Astrocyte of the cerebellum (primary cell): ENCODE data around the gene CYP2C8.
"Not testable (repeated sequence)": the region's sequence is repeated elsewhere in the genome, so short reads cannot be mapped to it uniquely, and the experiment has no call there.

Experiments
- DNase-seq: peaks from one replicate; pipeline ENCODE4 v3.0.0-alpha.2; 2011; ENCODE audit warnings: low read depth
- H3K4me3 ChIP-seq: 2 replicates; pipeline ENCODE4 v1.5.1; 2011; ENCODE audit warnings: mild to moderate bottlenecking, low read depth, low read length, moderate library complexity
- CTCF ChIP-seq: IDR thresholded peaks from 2 replicates; pipeline ENCODE4 v1.5.1; 2012; ENCODE audit warnings: low read length, low read depth, moderate library complexity, mild to moderate bottlenecking; ENCODE audit errors: missing control alignments
- in situ Hi-C: cut with HindIII; loops from 2 replicates; pipeline ENCODE4 v1.10.0; 2017; ENCODE audit warnings: low sequenced_read_pairs

The CYP2C8 gene

DNA sequence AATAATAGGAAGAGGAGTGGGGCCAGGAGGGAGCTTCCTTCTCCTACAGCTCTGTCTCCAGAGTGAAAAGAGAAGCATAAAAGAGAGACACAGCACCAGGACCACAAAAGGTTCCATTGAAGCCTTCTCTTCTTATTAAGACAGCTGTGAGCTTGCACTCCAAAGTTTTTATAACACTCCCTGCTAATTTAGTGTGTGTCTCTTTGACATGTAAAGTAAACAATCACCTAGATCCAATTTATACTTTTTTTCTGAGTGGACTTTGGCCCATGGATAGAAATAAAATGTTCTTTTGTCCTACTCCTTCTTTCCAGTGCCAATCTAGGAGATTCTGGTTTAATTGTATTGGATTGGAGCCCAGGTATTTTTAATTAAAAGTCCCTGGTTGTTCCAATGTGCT is at the start of gene CYP2C8:
Gene CYP2C8, minus strand, starts transcription at position 212 of the 400 bp plus-strand sequence. Its CDS starts 95 bp downstream, at position 117.
- DNase-seq: no peak
- in situ Hi-C loops: no loop called here
- no peak for TF ChIP-seq CTCF
- no peak within 1 kb of the TSS for H3K4me3 ChIP-seq

DNA sequence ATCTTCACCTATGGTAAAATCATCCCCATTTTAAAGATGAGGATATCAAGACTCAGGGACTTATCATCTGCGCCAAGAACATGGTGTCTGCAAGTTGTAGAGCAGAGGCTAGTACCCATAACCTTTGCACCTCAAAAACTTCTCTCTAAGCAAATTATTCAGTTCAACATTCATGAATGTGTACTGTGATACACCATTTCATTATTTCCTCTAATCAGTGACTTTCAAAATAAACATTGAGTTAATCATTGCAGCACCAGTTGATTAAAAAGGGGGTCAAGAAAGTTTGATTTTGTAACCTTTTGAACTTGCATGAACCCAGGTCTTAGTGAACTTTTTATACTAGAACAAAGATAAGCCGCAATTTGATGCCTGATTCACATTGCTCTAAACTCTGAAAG is 47.6 kb upstream of the CYP2C8 start:
- no peak for DNase-seq
- in situ Hi-C loops: no loop called here
- TF ChIP-seq CTCF: no peak
- H3K4me3 ChIP-seq: no peak overlapping the region

DNA sequence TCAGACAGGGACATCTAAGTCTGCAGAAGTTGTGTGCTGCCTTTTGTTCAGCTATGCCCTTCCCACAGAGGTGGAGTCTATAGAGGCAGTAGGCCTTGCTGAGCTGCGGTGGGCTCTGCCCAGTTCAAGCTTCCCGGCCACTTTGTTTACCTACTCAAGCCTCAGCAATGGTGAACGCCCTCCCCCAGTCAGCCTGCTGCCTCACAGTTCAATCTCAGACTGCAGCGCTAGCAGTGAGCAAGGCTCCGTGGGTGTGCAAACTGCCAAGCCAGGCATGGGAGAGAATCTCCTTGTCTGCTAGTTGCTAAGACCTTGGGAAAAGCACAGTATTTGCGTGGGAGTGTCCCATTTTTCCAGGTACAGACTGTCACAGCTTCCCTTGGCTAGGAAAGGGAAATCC is 41.5 kb upstream of the CYP2C8 start:
- DNase-seq, H3K4me3 ChIP-seq, in situ Hi-C loops: not testable (repeated sequence)

- DNase-seq: no peak
- no peak for TF ChIP-seq CTCF
- no peak overlapping the region for H3K4me3 ChIP-seq
- in situ Hi-C loops: no loop called here
These were observed 28.5 kb upstream of the CYP2C8 start for GRCh38 chr10:95097805-95098204.

DNA sequence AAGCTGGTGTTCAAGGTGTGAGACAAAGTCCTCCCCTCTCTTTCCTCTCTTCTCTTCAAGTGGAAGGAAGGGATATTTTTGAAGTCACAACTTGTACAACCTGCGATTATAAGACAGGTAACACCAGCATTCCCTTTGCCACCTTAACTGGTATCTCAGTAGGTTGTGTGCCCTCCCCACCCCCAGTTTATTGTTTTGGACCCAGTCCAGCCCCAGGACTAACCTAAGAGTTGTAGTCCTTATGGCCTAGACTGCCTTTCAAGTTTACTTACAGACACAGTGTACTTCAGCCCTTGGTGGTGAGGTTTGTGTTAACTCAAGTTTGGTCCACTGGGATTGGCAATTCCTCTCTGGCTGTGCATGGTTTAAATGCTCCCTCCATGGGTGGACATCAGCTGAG is 26.8 kb upstream of the CYP2C8 start:
- H3K4me3 ChIP-seq: no peak overlapping the region
- no peak for DNase-seq
- in situ Hi-C loops: no loop called here
- TF ChIP-seq CTCF: no peak

GRCh38 chr10:95079626-95080025 is 10.3 kb upstream of the CYP2C8 start:
- in situ Hi-C loops, H3K4me3 ChIP-seq, DNase-seq: not testable (repeated sequence)

DNA sequence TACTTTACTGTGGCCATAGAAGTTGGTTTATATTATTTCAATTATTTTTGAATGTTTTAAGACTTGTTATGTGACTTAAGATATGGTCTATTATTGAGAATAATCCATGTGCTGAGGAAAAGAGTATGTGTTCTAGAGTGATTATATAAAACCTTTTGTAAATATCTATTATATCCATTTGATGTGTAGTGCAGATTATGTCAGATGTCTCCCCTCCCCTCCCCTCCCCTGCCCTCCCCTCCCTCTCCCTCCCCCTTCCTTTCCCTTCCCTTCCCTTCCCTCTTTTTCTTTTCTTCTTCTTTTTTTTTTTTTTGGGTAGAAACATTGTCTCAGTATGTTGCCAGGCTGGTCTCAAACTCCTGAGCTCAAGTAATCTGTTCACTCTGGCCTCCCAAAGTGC is 8.3 kb upstream of the CYP2C8 start:
- in situ Hi-C loops: no loop called here
- no peak overlapping the region for H3K4me3 ChIP-seq
- no peak for TF ChIP-seq CTCF
- DNase-seq: no peak

DNA sequence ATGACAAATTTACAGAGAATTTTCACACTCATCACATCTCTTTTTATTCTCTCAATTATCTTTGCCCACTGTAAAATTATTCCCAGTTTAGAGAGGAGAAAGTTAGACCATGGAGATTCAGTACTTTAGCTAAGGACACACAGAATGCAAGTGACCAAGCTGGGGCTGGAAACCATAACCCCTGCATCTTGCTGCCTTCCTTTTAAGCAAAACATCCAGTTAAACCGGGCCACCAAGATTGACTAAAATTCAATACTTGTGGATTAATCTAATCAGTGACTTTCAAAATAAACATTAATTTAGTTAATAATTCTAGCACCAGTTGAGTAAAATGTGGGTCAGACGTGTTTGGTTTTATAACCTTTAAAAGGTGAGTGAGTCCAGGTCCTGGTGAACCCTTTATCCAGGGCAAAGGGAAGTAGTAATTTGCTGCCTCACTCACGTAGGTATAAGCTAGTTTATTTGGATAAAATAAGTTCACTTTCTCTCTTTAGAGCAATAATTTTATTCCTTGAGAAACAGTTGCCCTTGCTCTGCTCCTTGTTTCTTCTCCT is 1.9 kb upstream of the CYP2C8 start:
- DNase-seq: no peak
- no peak for TF ChIP-seq CTCF
- no peak overlapping the region for H3K4me3 ChIP-seq
- in situ Hi-C loops: no loop called here

DNA sequence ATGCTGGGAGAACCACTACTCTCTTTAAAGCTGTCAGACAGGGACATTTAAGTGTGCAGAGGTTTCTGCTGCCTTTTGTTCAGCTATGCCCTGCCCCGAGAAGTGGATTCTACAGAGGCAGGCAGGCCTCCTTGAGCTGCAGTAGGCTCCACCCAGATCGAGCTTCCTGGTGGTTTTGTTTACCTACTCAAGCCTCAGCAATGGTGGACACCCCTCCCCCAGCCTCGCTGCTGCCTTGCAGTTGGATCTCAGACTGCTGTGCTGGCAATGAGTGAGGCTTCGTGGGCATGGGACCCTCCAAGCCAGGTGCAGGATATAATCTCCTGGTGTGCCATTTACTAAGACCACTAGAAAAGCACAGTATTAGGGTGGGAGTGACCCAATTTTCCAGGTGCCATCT is 5.2 kb downstream of the CYP2C8 start:
- in situ Hi-C loops, H3K4me3 ChIP-seq, DNase-seq: not testable (repeated sequence)
